Central memory CD8-positive, alpha-beta T cell (primary cell): ENCODE measurements around the gene PTPRH.

Source experiments
- ATAC-seq: fragments of 150-1000 bp; cut with Tn5 transposase; replicated peaks from 2 replicates; pipeline ENCODE4 v1.10.0; 2022; ENCODE audit warnings: mild to moderate bottlenecking, moderate FRiP score, moderate number of reproducible peaks; ENCODE audit not compliant: poor library complexity, severe bottlenecking; ENCODE audit errors: extremely low read depth
- DNase-seq, 2 donors: peaks; one replicate each; pipeline ENCODE4 v3.0.0; 2021; ENCODE audit warnings: low spot score in 2 of 2
- H3K27ac Mint-ChIP-seq: one replicate; pipeline ENCODE4 v1.8.0; 2022; ENCODE audit warnings: low read depth, mild to moderate bottlenecking, moderate library complexity, mixed read lengths
- H3K27me3 Mint-ChIP-seq: one replicate; pipeline ENCODE4 v1.8.0; 2022; ENCODE audit warnings: mixed read lengths
- H3K36me3 Mint-ChIP-seq: one replicate; pipeline ENCODE4 v1.8.0; 2022; ENCODE audit warnings: mild to moderate bottlenecking, moderate library complexity, mixed read lengths; ENCODE audit not compliant: insufficient read depth
- H3K4me1 Mint-ChIP-seq: one replicate; pipeline ENCODE4 v1.8.0; 2022; ENCODE audit warnings: mixed read lengths
- H3K4me3 Mint-ChIP-seq: one replicate; pipeline ENCODE4 v1.8.0; 2022; ENCODE audit warnings: mild to moderate bottlenecking, moderate library complexity, mixed read lengths
- H3K9me3 Mint-ChIP-seq: one replicate; pipeline ENCODE4 v1.8.0; 2022; ENCODE audit warnings: mixed read lengths

Gene PTPRH

DNA sequence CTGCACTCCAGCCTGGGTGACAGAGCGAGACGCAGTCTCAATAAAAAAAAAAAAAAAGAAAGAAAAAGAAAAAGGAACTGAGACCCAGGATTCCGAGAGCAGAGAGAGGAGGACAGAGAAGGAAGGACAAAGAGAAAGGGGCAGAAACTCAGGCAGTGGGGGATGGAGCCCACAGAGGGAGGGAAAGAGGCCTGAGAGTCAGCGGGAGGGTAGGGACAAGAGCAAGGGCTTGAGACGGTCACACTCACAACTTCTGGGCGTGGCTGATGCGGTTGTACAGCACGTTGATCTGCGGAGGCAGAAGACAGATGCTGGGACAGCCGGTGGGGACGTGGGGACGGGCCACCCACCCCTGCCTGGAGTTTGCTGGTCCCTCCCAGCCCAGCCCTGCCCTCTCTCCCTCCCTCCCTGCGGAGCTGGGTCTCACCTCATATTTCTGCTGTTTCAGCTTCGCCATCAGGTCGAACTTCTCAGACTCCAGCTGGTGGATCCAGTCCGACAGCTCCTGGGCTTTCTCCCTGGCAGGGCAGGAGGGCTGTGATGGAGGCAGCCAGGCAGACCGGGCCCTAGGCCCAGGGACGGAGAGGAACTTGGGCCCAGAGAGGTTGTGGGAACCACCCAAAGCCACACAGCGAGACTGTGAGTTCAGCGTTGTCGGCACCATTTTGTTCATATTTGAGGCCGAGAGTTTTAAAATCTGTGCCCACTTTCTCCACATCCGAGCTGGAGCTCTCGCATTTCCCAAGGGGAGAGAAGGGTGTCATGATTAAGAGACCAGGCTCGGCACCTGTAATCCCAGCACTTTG is 75.5 kb downstream of the PTPRH start:
- no peaks in the 10 kb centered on the region for H3K9me3 Mint-ChIP-seq
- ATAC-seq (no peak), DNase-seq (no peak)
- H3K4me1 Mint-ChIP-seq = no peaks in the 10 kb centered on the region
- H3K27me3 Mint-ChIP-seq = peaks cover 72% of the 10 kb centered on the region
- no peak overlapping the region for H3K27ac Mint-ChIP-seq
- H3K4me3 Mint-ChIP-seq = no peak overlapping the region
- no peaks in the 10 kb centered on the region for H3K36me3 Mint-ChIP-seq

- Mint-ChIP-seq H3K9me3 (no peaks in the 10 kb centered on the region), H3K4me1 (no peaks in the 10 kb centered on the region), H3K27me3 (peaks cover 72% of the 10 kb centered on the region), H3K36me3 (no peaks in the 10 kb centered on the region), H3K4me3 (no peak overlapping the region), H3K27ac (no peak overlapping the region)
- DNase-seq (no peak), ATAC-seq (no peak)
Observed at GRCh38 chr19:55132453-55133129, 76.7 kb downstream of the PTPRH start.

- Mint-ChIP-seq H3K27me3 (peaks cover 72% of the 10 kb centered on the region), H3K27ac (no peak overlapping the region), H3K9me3 (no peaks in the 10 kb centered on the region), H3K36me3 (no peaks in the 10 kb centered on the region), H3K4me1 (no peaks in the 10 kb centered on the region), H3K4me3 (no peak overlapping the region)
- ATAC-seq = no peak
- DNase-seq = no peak
Observed at GRCh38 chr19:55131421-55131820, 77.9 kb downstream of the PTPRH start.
